ENCODE data around the gene HMCN1.
"Not testable (repeated sequence)": the region's sequence is repeated elsewhere in the genome, so short reads cannot be mapped to it uniquely, and the experiment has no call there.

The HMCN1 gene

DNA sequence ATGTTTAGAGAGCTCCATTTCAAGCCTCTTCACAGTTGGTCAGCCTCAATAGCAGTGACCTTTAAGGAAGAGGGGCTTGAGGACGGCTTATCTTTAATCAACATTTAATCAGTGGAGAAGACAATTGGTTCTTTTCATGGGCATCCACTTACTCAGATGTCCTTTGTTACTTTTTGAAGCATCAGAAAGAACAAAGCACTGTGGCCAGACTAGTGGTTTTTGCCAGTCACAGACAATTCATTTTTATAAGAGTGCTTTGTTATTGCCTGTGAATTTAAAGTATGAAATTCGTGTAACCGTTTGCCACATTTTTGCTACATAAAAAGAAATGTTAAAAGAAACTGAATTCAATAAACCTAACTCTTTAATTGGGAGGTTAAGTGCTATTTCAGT is 418.0 kb downstream of the HMCN1 start:
- no peak for TF ChIP-seq ZNF274 (IDR thresholded peaks at IDR 0.05; ENCODE audit: low read depth, low read length)
- H3K4me3 ChIP-seq (ENCODE audit: low read length), result no peak overlapping the region

DNA sequence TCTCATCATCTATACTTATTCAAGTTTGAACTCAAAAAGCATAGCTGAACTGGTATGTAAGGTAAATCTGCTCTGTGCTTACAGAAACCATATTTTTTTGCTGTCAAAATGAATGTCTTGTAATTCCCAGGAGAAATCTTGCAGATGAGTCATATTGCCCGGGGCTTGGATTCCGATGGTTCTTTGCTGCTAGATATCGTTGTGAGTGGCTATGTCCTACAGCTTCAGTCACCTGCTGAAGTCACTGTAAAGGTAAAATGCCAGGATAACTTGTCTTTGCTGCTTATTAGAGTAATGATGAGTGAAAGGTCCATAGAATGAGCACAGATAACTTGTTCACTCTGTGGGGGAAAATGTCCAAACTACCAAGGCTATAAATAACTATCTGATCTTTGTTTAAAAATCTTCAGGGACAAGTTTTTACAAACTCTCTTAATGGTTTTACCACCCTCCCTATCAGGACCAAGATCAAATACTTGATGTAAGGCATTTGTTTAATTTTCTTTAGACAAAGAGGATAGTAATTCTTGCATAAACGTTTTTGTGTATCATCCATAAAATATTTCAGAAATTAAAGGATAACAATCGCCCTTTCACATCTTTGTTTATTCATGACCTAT is 418.5 kb downstream of the HMCN1 start:
- H3K4me3 ChIP-seq (ENCODE audit: low read length), result no peak overlapping the region
- no peak for TF ChIP-seq ZNF274 (IDR thresholded peaks at IDR 0.05; ENCODE audit: low read depth, low read length)

DNA sequence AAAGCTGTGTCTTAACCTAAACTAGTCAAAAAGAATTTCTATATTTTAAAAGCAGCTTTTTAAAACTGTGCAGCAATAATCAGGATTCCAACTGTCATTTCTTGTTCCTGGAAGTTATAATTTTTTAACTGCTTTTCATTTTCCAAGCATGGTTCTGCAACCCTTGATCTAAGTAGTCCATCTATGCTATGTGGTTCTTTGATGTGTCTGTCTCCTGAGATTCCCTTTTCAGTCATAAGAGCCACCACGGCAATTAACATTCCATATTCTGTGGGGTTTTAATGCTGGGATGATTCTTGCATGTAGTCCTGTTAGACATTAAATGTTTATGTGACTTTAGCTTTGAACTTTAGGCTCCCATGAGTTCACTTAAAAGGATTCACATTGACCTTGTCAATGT is 420.5 kb downstream of the HMCN1 start:
- no peak for TF ChIP-seq ZNF274 (IDR thresholded peaks at IDR 0.05; ENCODE audit: low read depth, low read length)
- H3K4me3 ChIP-seq (ENCODE audit: low read length), result no peak overlapping the region

DNA sequence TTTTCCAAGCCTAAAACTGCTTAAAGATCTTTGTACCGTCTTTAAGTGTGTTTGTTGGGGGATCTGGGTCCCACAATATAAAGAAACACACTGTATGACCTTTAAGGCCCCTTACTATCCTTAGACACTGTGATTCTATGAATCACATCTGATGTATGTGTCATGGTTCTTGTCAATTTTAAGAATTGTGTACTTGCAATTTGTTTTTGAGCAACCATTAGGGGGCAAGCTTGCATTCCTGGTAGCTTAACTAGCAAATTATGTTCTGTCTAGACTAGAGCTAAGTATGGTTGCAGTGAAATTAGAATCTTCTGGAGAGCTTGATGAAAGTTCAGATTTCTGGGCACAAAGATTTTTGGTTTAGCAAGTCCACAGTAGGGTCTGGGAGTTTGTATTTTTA is 421.4 kb downstream of the HMCN1 start:
- TF ChIP-seq ZNF274 (IDR thresholded peaks at IDR 0.05; ENCODE audit: low read depth, low read length), result no peak
- no peak overlapping the region for H3K4me3 ChIP-seq (ENCODE audit: low read length)

DNA sequence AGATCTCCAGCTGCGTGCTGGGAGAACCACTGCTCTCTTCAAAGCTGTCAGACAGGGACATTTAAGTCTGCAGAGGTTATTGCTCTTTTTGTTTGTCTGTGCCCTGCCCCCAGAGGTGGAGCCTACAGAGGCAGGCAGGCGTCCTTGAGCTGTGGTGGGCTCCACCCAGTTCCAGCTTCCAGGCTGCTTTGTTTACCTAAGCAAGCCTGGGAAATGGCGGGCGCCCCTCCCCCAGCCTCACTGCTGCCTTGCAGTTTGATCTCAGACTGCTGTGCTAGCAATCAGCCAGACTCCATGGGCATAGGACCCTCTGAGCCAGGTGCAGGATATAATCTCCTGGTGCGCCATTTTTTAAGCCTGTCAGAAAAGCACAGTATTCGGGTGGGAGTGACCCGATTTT is 428.7 kb downstream of the HMCN1 start:
- H3K4me3 ChIP-seq (ENCODE audit: low read length), result not testable (repeated sequence)

DNA sequence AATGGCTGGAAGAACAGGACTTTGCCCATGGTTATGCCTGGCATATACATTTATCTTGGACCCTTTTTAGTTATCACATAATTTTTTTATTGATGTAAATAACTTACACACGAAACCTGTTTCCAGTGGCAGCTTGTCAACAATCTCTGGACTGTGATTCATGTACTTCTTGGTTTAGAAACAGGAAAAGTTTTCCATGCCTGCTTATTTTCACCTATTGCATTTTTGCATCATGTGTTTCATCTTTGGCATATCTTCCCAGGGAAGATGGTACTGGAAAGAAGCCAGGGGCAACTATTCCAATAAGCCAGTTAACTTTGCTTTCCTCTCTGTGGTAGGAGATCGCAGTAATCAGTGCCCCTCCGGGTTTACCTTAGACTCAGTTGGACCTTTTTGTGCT is 430.6 kb downstream of the HMCN1 start:
- no peak overlapping the region for H3K4me3 ChIP-seq (ENCODE audit: low read length)
- no peak for TF ChIP-seq ZNF274 (IDR thresholded peaks at IDR 0.05; ENCODE audit: low read depth, low read length)

DNA sequence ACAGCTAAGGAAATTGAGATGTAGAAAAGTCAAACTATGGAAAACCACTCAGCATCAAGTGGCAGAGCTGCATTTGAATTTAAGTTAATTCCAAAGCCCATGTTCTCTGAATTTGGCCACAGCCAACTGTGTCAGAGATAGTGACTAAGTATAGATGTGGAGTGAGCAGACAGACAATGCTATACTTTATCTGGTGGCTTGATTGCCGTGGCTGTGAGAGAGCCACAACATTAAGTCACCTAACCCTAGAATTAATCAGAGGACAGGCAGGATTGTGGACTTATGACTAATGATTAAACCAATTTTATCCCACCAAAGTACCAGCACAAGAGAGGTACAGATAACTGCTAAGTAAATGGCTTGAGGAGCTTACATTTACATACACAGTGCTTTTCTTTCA is 431.1 kb downstream of the HMCN1 start:
- H3K4me3 ChIP-seq (ENCODE audit: low read length), result no peak overlapping the region
- no peak for TF ChIP-seq ZNF274 (IDR thresholded peaks at IDR 0.05; ENCODE audit: low read depth, low read length)

DNA sequence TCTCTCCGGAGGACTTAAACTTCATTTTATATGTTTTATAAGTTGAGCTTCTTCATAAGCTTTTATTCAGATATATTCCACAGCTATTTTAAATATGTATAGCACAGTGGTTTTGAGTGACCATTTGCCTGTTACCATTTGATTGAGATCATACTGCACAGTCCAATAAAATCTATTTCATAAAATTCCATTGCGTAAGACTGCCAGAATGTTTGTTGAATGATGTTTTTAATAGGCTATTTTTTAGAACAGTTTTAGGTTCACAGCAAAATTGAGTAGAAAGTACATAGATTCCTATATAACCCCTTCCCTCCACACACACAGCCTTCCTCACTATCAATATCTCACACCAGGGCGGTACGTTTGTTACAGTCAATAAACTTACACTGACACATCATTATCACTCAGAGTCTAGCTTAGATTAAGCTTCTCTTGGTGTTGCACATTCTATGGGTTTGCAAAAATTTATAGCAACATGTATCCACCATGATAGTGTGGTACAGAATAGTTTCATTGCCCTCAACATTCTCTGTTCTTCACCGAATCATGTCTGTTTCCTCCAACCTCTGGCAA is 433.0 kb downstream of the HMCN1 start:
- H3K4me3 ChIP-seq (ENCODE audit: low read length), result no peak overlapping the region
- no peak for TF ChIP-seq ZNF274 (IDR thresholded peaks at IDR 0.05; ENCODE audit: low read depth, low read length)

DNA sequence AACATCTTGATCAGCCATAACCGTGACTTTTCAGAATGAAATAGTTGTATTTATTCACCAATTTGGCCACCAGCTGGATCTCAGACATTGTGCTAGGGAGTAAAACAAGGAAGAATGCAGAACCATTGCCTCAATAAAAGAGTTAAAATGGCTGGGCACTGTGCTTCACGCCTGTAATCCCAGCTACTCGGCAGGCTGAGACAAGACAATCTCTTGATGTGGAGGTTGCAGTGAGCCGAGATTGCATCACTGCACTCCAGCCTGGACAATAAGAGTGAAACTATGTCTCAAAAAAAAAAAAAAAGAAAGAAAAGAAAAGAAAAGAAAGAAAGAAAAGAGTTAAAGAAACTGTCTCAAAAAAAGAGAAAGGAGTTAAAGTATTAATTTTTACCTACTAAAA is 441.4 kb downstream of the HMCN1 start:
- no peak for TF ChIP-seq ZNF274 (IDR thresholded peaks at IDR 0.05; ENCODE audit: low read depth, low read length)
- no peak overlapping the region for H3K4me3 ChIP-seq (ENCODE audit: low read length)

DNA sequence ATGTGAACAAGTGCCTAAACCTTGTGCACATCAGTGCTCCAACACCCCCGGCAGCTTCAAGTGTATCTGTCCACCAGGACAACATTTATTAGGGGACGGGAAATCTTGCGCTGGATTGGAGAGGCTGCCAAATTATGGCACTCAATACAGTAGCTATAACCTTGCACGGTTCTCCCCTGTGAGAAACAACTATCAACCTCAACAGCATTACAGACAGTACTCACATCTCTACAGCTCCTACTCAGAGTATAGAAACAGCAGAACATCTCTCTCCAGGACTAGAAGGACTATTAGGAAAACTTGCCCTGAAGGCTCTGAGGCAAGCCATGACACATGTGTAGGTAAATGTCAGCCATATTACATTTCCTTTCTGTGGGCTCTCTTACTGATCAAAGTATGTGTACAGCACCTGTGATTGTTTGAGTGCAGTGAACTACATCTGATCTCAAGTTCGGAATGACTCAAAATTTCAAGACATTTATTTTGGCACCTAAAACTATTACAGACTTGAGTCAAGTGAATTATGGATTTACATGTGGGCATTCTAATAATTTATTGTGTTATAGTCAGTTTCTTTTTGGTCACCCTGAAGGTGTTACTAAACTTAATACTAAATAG is 444.3 kb downstream of the HMCN1 start:
- no peak for TF ChIP-seq ZNF274 (IDR thresholded peaks at IDR 0.05; ENCODE audit: low read depth, low read length)
- no peak overlapping the region for H3K4me3 ChIP-seq (ENCODE audit: low read length)

DNA sequence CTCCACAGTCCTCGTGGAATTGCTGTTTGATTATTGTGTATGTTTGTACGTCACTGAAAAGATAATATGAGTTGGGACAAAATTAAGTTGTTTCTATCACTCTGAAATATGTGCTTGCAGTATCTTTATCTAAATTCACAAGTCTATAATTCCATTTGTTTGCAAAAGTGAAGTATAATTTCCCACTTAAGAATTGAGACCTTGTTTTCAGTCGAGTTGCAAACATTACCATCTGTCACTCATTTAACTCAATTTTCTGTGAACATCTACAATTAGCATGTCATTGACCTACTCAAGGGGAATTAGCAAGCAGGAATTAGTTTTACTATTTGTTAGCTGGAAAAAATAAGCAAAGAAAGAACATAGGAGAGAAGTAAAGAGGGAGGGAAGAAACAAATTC is 445.0 kb downstream of the HMCN1 start:
- no peak overlapping the region for H3K4me3 ChIP-seq (ENCODE audit: low read length)
- TF ChIP-seq ZNF274 (IDR thresholded peaks at IDR 0.05; ENCODE audit: low read depth, low read length), result no peak

DNA sequence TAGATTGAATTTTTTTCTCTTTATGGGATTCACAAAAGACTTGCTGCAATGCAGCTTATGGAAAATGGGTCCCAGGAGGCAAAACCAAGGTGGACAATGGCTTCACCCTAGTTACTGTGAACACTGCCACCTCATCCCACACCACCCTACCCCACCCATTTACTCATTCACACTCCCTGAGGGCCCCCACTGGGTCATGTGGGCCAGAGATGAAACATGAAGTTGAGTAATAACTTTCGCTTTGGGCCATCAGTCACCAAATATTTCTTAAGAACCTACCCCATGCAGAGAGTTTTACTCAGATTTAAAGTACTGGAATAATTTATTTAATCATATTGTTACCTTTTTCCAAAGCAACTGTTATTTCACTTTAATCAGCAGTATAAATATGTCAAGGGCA is 449.0 kb downstream of the HMCN1 start:
- no peak overlapping the region for H3K4me3 ChIP-seq (ENCODE audit: low read length)
- no peak for TF ChIP-seq ZNF274 (IDR thresholded peaks at IDR 0.05; ENCODE audit: low read depth, low read length)

DNA sequence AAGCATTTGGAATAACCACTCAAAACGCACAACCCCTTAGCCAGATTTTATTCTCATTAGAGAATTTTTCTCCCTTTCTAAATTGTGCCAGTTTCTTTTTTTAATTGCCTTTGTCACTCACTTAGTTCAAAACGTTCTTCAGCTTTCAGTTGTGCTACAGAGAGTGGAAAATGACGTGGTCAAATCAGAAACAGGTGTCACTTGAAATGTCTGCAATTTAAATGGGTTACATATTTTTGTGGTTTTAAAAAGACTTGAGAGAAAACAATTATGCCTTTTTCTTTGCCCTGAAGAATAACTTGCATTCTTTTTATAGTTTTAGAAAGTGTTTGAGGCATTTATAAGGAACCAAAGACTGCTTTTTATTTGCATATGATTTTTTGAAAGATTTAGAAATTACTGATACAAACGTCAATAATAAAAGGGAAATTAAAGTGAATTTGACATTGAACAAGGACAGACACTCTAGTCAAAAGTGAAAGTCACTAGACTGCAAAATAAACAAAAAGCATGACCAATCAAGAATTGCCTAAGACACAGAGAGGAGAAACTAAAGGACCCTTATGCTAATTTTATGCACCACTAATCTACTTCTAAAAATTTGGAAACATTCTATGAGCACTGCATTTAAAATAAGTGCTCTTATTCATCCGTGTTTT is 449.9 kb downstream of the HMCN1 start:
- TF ChIP-seq ZNF274 (IDR thresholded peaks at IDR 0.05; ENCODE audit: low read depth, low read length), result no peak

DNA sequence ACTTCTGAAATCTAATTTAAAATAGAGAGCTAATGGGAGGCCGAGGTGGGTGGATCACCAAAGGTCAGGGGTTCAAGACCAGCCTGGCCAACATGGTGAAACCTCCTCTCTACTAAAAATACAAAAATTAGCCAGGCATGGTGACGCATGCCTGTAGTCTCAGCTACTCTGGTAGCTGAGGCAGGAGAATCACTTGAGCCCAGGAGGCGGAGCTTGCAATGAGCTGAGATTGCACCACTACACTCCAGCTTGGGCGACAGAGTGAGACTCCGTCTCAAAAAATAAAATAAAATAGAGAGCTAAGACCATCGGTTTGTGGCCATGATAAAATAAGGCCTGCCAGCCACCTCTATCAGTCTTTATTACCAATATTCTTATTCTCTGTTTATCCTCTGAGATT is 452.1 kb downstream of the HMCN1 start:
- not testable (repeated sequence) for H3K4me3 ChIP-seq (ENCODE audit: low read length)

More for the DNA sequence above, 449.9 kb downstream of the HMCN1 start:
- no peak overlapping the region; the same call in 1 of the 2 replicates for H3K4me3 ChIP-seq (ENCODE audit: low read length)

DNA sequence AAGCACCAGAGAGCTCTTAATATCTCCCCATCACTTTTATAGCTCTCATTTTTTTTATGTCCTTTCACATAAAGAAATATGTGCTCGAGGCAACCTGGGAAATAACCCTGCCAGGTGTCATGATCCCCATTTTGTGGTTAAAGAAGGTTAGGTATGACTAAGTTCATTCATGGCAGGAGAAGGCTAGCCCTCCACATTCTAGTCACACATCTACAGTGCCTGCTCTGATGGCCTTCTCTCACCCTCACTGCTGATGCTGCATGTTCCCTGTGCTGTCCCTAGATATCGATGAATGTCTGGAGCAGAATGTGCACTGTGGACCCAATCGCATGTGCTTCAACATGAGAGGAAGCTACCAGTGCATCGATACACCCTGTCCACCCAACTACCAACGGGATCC is 453.4 kb downstream of the HMCN1 start:
- TF ChIP-seq ZNF274 (IDR thresholded peaks at IDR 0.05; ENCODE audit: low read depth, low read length), result no peak
- no peak overlapping the region for H3K4me3 ChIP-seq (ENCODE audit: low read length)
